B cell (primary cell): ENCODE measurements around the gene SIGLEC5. TPM values are rescaled to one million over a fixed set of nuclear protein-coding genes. Genes with fewer than 3 reads are reported as not detected.

Source experiments
- ATAC-seq: fragments of 200-7000 bp; cut with Tn5 transposase; one replicate; pipeline ENCODE4 v1.10.0; 2021; ENCODE audit warnings: low read depth, mild to moderate bottlenecking, moderate number of reproducible peaks, moderate library complexity
- CTCF ChIA-PET: fragments of 350-600 bp; sonication (Branson Sonifier 250); formaldehyde crosslinking; loops from one replicate; lab custom pipeline; 2021; ENCODE audit warnings: antibody characterized with exemption, inconsistent platforms; lab: Charles Lee
- POLR2A ChIA-PET: fragments of 350-600 bp; sonication (Branson Sonifier 250); formaldehyde crosslinking; loops from one replicate; lab custom pipeline; 2021; ENCODE audit warnings: antibody characterized with exemption; lab: Charles Lee
- DNase-seq: peaks from one replicate; pipeline ENCODE4 v3.0.0; 2013
- H2AFZ ChIP-seq: 2 replicates; pipeline ENCODE4 v1.6.1; 2012; ENCODE audit warnings: mild to moderate bottlenecking, low read depth, low read length; ENCODE audit not compliant: insufficient read depth, poor library complexity, severe bottlenecking
- H3K27ac ChIP-seq, 2 donors: 1 replicate in 1 of 2; 2 replicates in 1 of 2; pipeline ENCODE4 v1.5.1; 2012 to 2013; ENCODE audit warnings: low read length in 2 of 2, mild to moderate bottlenecking in 2 of 2, moderate library complexity in 1 of 2
- H3K27me3 ChIP-seq, 4 experiments: fragments of 200-600 bp in 1 of 4; sonication (generic) in 1 of 4; replicated peaks in 1 of 4; 1 replicate in 2 of 4; 2 replicates in 2 of 4; pipeline versions ENCODE4 v1.6.1 to v1.7.0; 2013 to 2016; ENCODE audit warnings: low read length in 3 of 4, mild to moderate bottlenecking in 2 of 4, mixed read lengths in 1 of 4, moderate library complexity in 1 of 4; ENCODE audit not compliant: insufficient read depth in 4 of 4, control insufficient read depth in 3 of 4; ENCODE audit errors: control extremely low read depth in 1 of 4
- H3K36me3 ChIP-seq, 2 experiments: replicated peaks in 1 of 2; 1 replicate in 1 of 2; 2 replicates in 1 of 2; pipeline versions ENCODE4 v1.6.1 to v1.7.1; 2013; ENCODE audit warnings: low read length in 1 of 2; ENCODE audit not compliant: insufficient read depth in 2 of 2, control insufficient read depth in 1 of 2; ENCODE audit errors: control extremely low read depth in 1 of 2, extremely low read depth in 1 of 2
- H3K4me1 ChIP-seq, 2 donors: fragments of 200-600 bp in 1 of 2; sonication (generic) in 1 of 2; 1 replicate in 1 of 2; 2 replicates in 1 of 2; pipeline versions ENCODE4 v1.5.1 to v1.6.1; 2013 to 2017; ENCODE audit warnings: low read length in 2 of 2; ENCODE audit not compliant: control insufficient read depth in 2 of 2, insufficient read depth in 2 of 2
- H3K4me2 ChIP-seq: replicated peaks from 2 replicates; pipeline ENCODE3; 2012; ENCODE audit warnings: mild to moderate bottlenecking, low read depth, low read length; ENCODE audit not compliant: poor library complexity, severe bottlenecking
- H3K4me3 ChIP-seq, 5 experiments: fragments of 200-600 bp in 1 of 5; sonication (generic) in 1 of 5; 1 replicate in 3 of 5; 2 replicates in 2 of 5; pipeline versions ENCODE4 v1.5.1 to v1.7.0; 2011 to 2016; ENCODE audit warnings: low read length in 4 of 5, mild to moderate bottlenecking in 4 of 5, low read depth in 2 of 5, control low read depth in 1 of 5, moderate library complexity in 1 of 5; ENCODE audit not compliant: insufficient read depth in 1 of 5; ENCODE audit errors: control extremely low read depth in 1 of 5, extremely low read depth in 1 of 5
- H3K79me2 ChIP-seq: fragments of 200-600 bp; sonication (generic); one replicate; pipeline ENCODE4 v1.6.0; 2016; ENCODE audit warnings: low read length; ENCODE audit not compliant: control insufficient read depth, insufficient read depth
- H3K9ac ChIP-seq: fragments of 200-600 bp; sonication (generic); 2 replicates; pipeline ENCODE4 v1.6.1; 2017; ENCODE audit warnings: mild to moderate bottlenecking, low read length, moderate library complexity
- H3K9me3 ChIP-seq, 3 donors: one replicate each; pipeline versions ENCODE4 v1.6.1 to v1.7.1; 2013; ENCODE audit warnings: low read length in 2 of 3; ENCODE audit not compliant: control insufficient read depth in 2 of 3, insufficient read depth in 1 of 3; ENCODE audit errors: control extremely low read depth in 1 of 3
- H4K20me1 ChIP-seq: 2 replicates; pipeline ENCODE4 v1.6.0; 2012; ENCODE audit warnings: mild to moderate bottlenecking, low read length; ENCODE audit not compliant: insufficient read depth, control insufficient read depth, poor library complexity, severe bottlenecking
- H3K27ac Mint-ChIP-seq: one replicate; pipeline ENCODE4 v1.8.0; 2021; ENCODE audit warnings: mixed read lengths
- H3K27me3 Mint-ChIP-seq: one replicate; pipeline ENCODE4 v1.8.0; 2021; ENCODE audit warnings: mixed read lengths
- H3K4me1 Mint-ChIP-seq: one replicate; pipeline ENCODE4 v1.8.0; 2021; ENCODE audit warnings: mixed read lengths
- H3K4me3 Mint-ChIP-seq: one replicate; pipeline ENCODE4 v1.8.0; 2021; ENCODE audit warnings: mixed read lengths
- H3K9me3 Mint-ChIP-seq: one replicate; pipeline ENCODE4 v1.8.0; 2022; ENCODE audit warnings: mixed read lengths; ENCODE audit not compliant: insufficient read depth
- EZH2 ChIP-seq: IDR thresholded peaks from 2 replicates; pipeline ENCODE4 v1.6.1; 2012; ENCODE audit warnings: borderline replicate concordance, low read depth, mild to moderate bottlenecking, moderate library complexity, low read length; ENCODE audit not compliant: insufficient read depth, poor library complexity, severe bottlenecking
- WGBS: methylation state at CpG from one replicate; pipeline ENCODE4 v1.1.5; 2013; ENCODE audit warnings: missing lambda C conversion rate; ENCODE audit not compliant: insufficient coverage; 5-methylcytosine and 5-hydroxymethylcytosine counted together
- intact Hi-C: fragments of 100-400 bp; cut with micrococcal nuclease; formaldehyde crosslinking; loops from one replicate; pipeline ENCODE4 v1.10.0; 2022
- polyA plus RNA-seq: library from polyadenylated mRNA; depleted of rRNA; stranded (reverse); fragments of >200 nt; gene quantifications from 2 replicates; pipeline ENCODE4 v1.2.3, GENCODE V29; 2012
- total RNA-seq, 2 donors: library from RNA; stranded (reverse); fragments of 120-200 nt in 1 of 2; gene quantifications; 1 replicate in 1 of 2; 2 replicates in 1 of 2; pipeline versions ENCODE4 v1.2.3 to v1.2.4, GENCODE V29; 2013 to 2022
- TF ChIP-seq, protein P1 (sequence below): fragments of 200-600 bp; IDR thresholded peaks from one replicate; pipeline ENCODE4 v1.8.0; 2022; ENCODE audit warnings: antibody characterized with exemption, mild to moderate bottlenecking

Gene SIGLEC5
- total and polyA plus RNA-seq, 2 donors (not counting 1 experiment from before 2014, with no cell fraction given) = 0.84 TPM; not detected in 1

DNA sequence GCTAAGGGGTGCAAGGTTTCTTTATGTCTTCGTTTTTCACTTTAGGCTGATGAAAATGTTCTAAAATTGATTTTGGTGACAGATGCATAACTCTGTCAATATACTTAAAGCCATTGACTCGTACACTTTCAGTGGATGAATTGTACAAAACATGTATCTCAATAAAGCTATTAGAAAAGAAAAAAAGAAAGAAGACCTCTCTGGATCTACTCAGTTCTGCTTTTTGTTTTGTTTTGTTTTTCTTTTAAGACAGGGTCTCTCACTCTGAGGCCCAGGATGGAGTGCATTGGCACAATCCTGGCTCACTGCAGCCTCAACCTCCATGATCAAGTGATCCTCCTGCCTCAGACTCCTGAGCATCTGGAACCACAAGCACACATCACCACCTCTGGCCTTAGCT is 3.5 kb downstream of the SIGLEC5 start:
- ChIA-PET POLR2A (no interaction called here), CTCF (interaction anchor here (0.8 to 2.1 kb wide), 4 partner anchors 22 to 35 kb away, joined by 3 to 6 read pairs (median 4); no protein-coding TSS in a partner anchor)
- Histone ChIP-seq H3K36me3 (peaks cover 0 to 51% of the 10 kb centered on the region in 2 experiments), H3K4me3 (peak overlapping the region in 1 of 5 experiments; percentile 8), H3K9me3 (no peaks in the 10 kb centered on the region), H3K79me2 (peaks cover 19% of the 10 kb centered on the region), H3K4me2 (no peak overlapping the region), H3K27me3 (no peaks in the 10 kb centered on the region), H3K9ac (no peak overlapping the region), H3K4me1 (peaks cover 25 to 36% of the 10 kb centered on the region in 2 donors), H4K20me1 (peaks cover 5% of the 10 kb centered on the region), H3K27ac (no peak overlapping the region), H2AFZ (no peak overlapping the region)
- Mint-ChIP-seq H3K4me3 (peak overlapping the region; percentile 2), H3K27ac (peak overlapping the region; percentile 68), H3K4me1 (peaks cover 31% of the 10 kb centered on the region), H3K27me3 (no peaks in the 10 kb centered on the region), H3K9me3 (no peaks in the 10 kb centered on the region)
- no CpG with 5 or more reads among the region's 2 CpGs for WGBS
- DNase-seq (no peak), ATAC-seq (no peak)
- intact Hi-C loops = no loop called here
- TF ChIP-seq, protein P1, sequence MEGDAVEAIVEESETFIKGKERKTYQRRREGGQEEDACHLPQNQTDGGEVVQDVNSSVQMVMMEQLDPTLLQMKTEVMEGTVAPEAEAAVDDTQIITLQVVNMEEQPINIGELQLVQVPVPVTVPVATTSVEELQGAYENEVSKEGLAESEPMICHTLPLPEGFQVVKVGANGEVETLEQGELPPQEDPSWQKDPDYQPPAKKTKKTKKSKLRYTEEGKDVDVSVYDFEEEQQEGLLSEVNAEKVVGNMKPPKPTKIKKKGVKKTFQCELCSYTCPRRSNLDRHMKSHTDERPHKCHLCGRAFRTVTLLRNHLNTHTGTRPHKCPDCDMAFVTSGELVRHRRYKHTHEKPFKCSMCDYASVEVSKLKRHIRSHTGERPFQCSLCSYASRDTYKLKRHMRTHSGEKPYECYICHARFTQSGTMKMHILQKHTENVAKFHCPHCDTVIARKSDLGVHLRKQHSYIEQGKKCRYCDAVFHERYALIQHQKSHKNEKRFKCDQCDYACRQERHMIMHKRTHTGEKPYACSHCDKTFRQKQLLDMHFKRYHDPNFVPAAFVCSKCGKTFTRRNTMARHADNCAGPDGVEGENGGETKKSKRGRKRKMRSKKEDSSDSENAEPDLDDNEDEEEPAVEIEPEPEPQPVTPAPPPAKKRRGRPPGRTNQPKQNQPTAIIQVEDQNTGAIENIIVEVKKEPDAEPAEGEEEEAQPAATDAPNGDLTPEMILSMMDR = no peak
- no peak for TF ChIP-seq EZH2

DNA sequence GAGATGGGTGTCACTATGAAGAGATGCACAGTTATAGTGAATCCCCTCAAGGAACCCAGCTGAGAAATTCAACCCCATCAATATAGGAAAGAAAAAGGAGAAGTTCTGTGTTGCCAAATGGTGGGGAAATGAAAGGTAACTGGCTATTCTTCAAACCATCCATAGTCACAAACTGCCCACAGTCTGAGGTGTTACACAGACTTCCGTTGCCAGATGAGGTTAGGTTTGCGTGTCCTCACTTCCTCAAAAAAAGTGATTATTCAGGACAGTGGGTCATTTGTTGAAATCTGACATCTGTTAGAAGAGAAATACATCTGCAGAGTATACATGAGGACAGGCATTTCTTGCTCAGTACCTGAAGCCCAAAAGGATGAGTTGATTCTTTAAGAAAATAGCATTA is 9.0 kb downstream of the SIGLEC5 start:
- intact Hi-C loops = loop anchor here (2.0 kb wide), 1 partner anchor 14 kb away; no protein-coding TSS in a partner anchor
- Histone ChIP-seq H3K4me3 (no peak overlapping the region), H3K9me3 (no peaks in the 10 kb centered on the region), H3K79me2 (peaks cover 4% of the 10 kb centered on the region), H3K9ac (no peak overlapping the region), H2AFZ (no peak overlapping the region), H3K4me1 (peaks cover 12 to 22% of the 10 kb centered on the region in 2 donors), H3K27me3 (no peaks in the 10 kb centered on the region), H3K27ac (peak overlapping the region in 1 of 2 donors; percentile 56), H3K4me2 (peak overlapping the region; percentile 27), H4K20me1 (no peaks in the 10 kb centered on the region), H3K36me3 (peaks cover 0 to 34% of the 10 kb centered on the region in 2 experiments)
- Mint-ChIP-seq H3K4me1 (peaks cover 23% of the 10 kb centered on the region), H3K27ac (peak overlapping the region; percentile 59), H3K9me3 (no peaks in the 10 kb centered on the region), H3K27me3 (no peaks in the 10 kb centered on the region), H3K4me3 (no peak overlapping the region)
- ChIA-PET POLR2A (no interaction called here), CTCF (interaction anchor here (1.0 to 2.9 kb wide), 5 partner anchors 20 to 149 kb away, joined by 3 to 18 read pairs (median 5); no protein-coding TSS in a partner anchor)
- TF ChIP-seq, protein P1 = no peak
- no CpG with 5 or more reads among the region's 2 CpGs for WGBS
- ATAC-seq (peak; percentile 73), DNase-seq (peak; percentile 66)
